Posterior vena cava (tissue), 2 donors: Measurements from ENCODE around the gene FN1. TPM values are rescaled to one million over a fixed set of nuclear protein-coding genes. Genes with fewer than 3 reads are reported as not detected.

Experiments used
- DNase-seq: peaks from one replicate; pipeline ENCODE4 v3.0.0-alpha.2; 2020; ENCODE audit warnings: low spot score
- intact Hi-C, 2 donors: fragments of 100-400 bp; cut with DNase I; formaldehyde crosslinking; loops; one replicate each; pipeline versions ENCODE4 v1.14.1 to v1.14.2; 2022 to 2023
- total RNA-seq, 2 donors: library from RNA; stranded (reverse); fragmentation: NEBNext Ultra II Directional; extraction: Animal tissue kit (Norgen Biotek cat#: 25700); gene quantifications; one replicate each; pipeline ENCODE4 v1.2.1, GENCODE V29; 2021
- donor health status: DM: yes; HTN: yes; CAD: no.
- donor health status: DM: yes; HTN: yes; CAD: no.

FN1 gene
- total RNA-seq, 2 donors from 2014 or later = 2,588 to 3,239 TPM

DNA sequence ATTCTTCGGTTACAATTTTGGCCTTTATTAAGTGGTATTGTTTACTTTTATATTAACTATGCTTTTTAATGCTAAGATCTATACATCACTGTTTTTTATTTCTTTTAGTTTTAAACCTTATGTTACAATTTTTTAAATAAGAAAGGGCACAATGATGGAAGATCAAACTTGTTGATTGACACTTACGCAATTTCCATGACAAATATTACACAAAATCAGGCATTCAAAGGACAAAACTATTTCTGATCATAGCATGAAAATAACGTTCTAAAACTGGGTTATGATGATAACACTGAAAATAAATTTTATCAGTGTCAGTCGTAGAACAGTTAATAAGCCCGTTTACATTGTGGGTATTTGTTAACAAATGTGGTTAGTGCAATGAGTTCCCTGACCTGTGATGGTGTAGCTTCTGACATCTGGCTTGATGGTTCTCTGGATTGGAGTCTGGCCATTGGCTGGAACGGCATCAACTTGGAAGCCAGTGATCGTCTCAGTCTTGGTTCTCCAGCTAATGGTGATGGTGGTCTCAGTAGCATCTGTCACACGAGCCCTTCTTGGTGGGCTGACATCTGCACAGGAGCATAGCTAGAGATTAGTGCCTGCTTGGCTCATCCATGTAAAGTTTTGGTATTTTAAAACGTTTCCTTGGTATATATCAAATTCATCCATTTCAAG, 59.6 kb downstream of the FN1 start:
- intact Hi-C loops = loop anchor here in 1 of 2 donors (10.0 kb wide), 1 partner anchor 49 kb away; no protein-coding TSS in a partner anchor
- DNase-seq = no peak

DNA sequence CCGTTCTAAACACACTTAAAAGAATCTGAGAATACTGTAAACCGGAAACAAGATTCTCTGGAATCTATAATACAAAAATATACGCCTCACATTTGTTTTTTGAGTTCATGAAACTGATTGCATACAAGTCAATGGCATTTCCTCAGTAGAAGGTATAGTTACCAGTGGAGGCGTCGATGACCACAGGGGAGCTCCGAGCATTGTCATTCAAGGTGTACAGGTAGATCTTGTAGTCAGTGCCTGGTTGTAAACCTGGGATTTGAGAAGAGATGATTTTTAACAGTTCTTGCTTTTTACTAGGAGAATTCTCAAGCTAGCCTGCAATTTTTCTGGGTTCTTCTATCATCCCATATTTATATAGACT, 60.4 kb downstream of the FN1 start:
- no peak for DNase-seq
- intact Hi-C loops = loop anchor here in 1 of 2 donors (10.0 kb wide), 1 partner anchor 49 kb away; no protein-coding TSS in a partner anchor

DNA sequence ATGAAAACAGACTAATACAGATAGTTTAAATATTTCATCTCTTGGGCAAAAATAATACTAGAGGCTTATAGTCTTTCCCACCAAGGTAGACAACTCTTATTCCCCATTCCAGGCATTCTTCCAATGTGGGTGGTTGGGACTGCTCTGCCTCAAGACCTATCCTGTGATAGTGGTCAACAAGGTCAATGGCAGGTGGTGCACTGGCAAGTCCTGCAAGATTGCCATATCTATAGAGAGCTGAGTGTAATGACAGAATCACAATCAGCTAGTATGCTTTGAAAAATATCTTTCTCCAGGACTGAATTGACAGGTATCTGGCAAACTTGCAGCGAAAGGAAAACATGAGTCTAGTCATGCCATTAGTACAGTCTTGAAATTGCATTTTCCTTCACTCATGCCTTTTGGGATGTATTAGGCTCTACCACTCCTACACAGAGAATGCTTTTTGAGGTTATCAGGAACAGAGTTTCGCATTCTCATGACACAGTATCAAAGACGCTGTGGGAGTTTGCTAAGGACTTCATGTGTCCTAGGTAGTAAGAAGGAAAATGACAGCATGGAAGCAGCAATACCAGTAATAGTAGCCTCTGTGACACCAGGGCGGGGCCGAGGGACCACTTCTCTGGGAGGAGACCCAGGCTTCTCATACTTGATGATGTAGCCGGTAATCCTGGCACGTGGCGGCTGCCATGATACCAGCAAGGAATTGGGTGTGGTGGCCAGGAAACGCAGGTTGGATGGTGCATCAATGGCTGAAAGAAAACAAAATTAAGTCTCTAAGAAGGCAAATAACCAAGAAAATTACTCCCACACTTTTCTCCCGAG, 61.0 kb downstream of the FN1 start:
- DNase-seq = no peak
- intact Hi-C loops = loop anchor here in 1 of 2 donors (10.0 kb wide), 1 partner anchor 50 kb away; no protein-coding TSS in a partner anchor

DNA sequence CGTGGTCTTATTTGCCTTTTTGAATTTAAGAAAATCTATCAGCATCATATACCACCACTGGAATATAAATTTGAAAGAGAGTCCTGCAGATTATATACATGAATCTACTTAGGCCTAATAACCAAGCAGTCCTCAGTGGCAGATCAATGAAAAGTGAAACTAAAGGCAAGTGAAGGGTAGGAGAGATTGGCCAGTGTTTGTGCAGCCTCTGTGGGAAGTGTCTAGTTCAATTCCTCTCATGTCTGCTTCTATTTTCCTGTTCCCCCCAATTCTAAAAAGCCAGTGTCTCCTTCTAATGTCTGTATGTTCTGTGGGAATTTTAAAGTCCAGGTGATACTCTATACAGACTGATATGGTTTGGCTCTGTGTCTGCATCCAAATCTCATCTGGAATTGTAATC, 61.9 kb downstream of the FN1 start:
- intact Hi-C loops = loop anchor here in 1 of 2 donors (10.0 kb wide), 1 partner anchor 51 kb away; no protein-coding TSS in a partner anchor
- DNase-seq = no peak

DNA sequence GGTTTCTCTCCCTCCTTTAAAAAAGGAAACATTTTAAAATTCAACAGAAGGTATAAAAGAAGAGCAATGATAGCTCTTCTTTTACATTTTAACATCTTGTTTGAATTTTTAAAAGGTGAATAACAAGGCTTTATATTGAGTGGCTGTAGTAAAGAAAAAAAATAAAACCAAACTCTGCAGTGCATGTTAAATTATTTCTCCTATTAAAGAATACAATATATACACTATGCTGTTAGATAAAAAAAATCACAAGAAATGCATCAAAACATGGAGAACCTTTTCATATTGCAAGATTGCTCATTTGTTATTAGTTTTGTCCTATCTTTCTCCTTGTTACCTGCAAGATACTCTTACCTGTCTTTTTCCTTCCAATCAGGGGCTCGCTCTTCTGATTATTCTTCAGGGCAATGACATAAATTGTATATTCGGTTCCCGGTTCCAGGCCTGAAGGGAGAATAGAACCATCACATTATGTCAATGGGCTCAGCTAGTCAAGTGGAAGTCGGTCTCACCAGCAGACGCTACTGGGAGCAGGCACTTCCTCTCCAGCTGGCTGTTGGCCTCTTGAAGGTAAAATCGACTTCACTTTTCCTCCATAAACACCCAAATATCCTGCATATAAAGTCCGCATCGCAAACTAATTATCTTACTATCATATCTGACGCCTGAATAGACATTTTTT, 62.8 kb downstream of the FN1 start:
- no peak for DNase-seq
- intact Hi-C loops = loop anchor here in 1 of 2 donors (10.0 kb wide), 1 partner anchor 52 kb away; no protein-coding TSS in a partner anchor

DNA sequence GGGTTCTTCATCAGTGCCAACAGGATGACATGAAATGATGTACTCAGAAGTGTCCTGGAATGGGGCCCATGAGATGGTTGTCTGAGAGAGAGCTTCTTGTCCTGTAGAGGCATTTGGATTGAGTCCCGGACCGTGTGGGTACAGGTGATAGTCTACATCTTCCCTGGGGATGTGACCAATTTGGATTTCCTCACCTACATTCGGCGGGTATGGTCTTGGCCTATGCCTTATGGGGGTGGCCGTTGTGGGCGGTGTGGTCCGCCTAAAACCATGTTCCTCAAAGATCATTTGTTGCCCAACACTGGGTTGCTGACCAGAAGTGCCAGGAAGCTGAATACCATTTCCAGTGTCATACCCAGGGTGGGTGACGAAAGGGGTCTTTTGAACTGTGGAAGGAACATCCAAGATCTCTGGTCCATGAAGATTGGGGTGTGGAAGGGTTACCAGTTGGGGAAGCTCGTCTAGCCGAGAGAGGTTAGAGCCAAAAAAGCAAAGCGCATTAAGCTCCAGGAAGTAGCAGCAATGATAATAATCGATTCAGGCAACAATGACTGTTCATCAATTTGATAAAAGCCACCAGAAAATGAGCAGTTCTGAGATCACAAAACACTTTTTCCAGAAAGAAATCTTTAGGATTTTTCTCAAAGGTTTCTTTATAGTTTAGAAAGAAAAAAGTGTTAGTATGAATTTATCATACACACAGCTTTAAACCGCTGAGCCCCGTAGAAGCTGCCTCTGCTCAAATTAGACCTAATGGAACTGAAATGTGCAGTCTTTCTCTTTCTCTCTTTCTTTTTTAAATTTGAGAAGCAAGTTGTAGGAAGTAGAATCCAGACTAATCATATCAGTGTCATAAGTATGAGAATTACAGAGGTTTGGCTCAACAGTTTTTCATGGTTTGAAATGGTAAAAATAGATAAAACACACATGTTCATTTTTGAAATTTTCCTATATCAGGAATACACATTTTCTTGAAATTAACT, 63.7 kb downstream of the FN1 start:
- intact Hi-C loops = loop anchor here in 1 of 2 donors (10.0 kb wide), 1 partner anchor 53 kb away; no protein-coding TSS in a partner anchor
- DNase-seq = no peak

DNA sequence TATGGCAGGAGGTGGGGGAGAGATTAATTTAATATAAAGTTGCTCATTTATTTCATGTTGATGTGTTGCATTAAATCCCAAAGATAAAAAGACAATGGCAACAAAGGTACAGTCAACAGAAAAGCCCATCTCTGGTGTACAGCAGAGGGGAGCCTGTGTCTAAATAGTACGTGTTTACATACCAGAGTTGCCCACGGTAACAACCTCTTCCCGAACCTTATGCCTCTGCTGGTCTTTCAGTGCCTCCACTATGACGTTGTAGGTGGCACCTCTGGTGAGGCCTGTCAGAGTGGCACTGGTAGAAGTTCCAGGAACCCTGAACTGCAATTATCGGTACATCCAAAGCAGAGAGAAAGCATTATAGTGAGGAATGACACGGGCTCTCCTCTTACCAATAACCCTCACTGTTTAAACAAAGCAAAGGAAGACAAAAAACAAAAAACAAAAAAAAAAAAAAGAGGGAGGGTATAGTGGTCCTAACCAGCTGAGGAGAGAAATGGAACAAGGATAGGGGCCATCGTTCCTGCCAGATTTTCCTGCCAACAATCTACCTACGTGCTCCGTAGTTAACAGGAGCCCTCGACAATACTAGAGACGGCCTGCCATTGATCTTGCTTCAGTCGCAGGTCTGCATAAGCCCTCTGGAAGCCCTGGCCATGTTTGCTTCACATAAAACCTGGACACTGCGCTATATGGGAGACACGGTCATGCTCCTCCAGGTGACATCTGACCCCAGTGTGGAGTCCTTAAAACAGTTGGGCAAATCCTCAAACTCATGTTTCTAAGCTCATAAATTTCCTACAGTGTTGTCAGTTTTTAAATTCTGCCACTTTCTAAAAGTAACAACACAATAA, 65.5 kb downstream of the FN1 start:
- no peak for DNase-seq
- intact Hi-C loops = loop anchor here in 1 of 2 donors (10.0 kb wide), 1 partner anchor 54 kb away; no protein-coding TSS in a partner anchor

DNA sequence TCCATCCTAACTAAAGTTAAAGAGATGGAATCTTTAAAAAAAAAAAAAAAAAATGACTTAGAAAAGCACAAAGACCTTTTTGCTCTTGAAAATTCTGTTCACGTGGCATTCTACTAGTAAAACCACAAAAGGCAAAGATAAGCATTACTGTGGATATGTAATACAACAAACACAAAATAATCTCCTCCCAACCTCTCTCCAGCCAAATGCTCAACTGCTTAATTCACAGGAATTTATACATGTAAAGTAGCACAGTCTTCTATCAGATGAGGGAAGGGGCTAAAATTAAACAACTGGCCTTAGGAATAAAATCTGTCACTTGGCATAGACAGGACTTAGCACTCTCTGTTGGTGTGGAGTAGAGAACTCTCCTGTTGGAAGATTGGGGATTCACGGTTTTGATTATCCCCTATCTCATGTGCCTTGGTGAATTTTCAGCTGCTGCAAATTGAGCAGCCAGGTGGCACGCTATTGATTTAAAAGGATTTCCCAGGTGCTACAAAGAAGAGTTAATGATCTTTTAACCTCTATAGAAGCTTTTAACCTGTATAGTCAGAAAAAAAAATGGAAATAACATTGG, 66.6 kb downstream of the FN1 start:
- no peak for DNase-seq
- intact Hi-C loops = no loop called here

DNA sequence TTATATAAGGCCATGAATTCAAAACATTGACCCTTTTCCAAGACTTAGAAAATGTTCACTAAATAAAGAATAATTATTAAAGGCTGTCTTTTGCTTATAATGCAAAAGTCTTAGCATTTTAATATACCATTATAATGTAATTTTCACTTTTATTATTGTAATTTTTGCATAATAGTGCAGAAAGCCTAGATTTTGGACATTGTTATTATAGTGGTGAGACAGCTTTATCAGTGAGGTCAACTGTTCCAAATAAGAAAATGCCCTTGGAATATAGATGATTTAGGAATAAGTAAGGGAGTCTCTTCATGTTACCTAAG, 67.4 kb downstream of the FN1 start:
- no peak for DNase-seq
- intact Hi-C loops = no loop called here

DNA sequence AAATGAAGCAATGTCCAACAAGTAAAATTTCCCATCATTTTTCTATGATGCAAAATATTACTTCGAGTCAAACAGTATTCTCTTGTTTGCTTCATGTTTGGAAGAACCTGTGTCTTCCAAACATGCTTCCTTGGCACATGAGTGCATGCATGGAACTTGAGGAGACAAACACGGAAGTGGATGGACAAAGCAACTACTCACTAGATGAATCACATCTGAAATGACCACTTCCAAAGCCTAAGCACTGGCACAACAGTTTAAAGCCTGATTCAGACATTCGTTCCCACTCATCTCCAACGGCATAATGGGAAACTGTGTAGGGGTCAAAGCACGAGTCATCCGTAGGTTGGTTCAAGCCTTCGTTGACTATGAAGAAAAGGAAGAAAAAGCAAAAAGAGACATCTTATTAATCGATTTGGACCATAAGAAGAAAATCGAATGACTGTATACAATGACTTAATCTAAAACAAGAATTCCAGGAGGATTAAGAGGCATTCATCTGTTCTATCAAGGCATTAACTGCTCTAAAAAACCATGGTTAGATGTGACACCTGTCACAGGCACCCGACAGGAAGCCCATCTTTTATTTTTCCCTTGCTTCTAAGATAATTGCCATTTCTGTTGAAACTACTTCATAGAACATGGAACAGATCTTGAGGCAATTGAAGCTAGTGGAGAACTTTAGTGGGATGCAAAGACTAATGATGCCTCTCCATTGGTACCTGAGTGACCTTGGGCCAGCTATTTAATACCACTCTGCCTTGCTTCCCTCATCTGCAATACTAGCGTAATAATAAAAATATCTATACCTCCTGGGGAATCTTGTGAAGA, 68.0 kb downstream of the FN1 start:
- no peak for DNase-seq
- intact Hi-C loops = no loop called here

DNA sequence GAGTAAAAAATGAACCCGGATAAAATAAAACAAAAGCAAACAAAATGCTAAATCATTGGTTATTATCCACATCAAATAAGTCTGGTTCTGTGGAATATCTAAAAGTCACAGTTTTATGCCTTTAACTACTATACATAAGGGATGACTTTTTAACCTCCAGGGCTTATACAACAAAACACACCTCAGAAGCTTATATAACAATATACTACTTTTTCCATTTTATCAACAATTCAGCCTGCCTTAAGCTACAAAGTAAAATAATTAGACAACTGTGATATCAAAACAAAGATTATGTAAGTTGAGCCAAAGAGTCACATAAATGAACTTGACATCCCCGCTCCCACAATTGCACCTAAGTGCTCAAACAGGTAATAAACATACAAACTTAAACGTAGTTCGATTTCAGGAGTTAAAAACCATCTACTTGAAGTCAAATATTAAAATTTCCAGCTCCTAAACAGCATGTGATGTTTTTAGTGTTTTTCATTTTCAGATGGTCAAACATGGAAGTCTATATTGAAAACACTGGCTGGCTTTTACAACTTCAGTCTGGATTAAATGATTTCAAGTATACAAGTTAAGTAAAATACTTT, 69.3 kb downstream of the FN1 start:
- intact Hi-C loops = no loop called here
- no peak for DNase-seq

DNA sequence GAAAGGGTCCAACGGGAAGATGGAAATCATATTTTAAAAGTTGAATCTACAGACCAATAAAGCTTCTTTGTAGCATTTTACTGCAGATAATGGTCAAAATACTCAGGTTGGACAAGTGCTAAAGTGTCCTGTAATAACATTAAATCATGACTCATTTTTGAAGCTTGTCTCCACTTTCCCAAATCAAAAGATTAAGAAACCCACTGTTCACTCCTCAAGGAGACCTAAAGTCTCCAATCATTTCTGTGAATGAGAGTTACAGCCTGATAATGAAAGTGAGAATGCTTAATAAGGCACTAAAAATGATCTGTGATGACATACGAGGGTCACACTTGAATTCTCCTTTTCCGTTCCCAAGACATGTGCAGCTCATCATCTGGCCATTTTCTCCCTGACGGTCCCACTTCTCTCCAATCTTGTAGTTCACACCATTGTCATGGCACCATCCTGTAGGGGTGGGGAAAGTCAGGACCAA, 70.6 kb downstream of the FN1 start:
- intact Hi-C loops = no loop called here

DNA sequence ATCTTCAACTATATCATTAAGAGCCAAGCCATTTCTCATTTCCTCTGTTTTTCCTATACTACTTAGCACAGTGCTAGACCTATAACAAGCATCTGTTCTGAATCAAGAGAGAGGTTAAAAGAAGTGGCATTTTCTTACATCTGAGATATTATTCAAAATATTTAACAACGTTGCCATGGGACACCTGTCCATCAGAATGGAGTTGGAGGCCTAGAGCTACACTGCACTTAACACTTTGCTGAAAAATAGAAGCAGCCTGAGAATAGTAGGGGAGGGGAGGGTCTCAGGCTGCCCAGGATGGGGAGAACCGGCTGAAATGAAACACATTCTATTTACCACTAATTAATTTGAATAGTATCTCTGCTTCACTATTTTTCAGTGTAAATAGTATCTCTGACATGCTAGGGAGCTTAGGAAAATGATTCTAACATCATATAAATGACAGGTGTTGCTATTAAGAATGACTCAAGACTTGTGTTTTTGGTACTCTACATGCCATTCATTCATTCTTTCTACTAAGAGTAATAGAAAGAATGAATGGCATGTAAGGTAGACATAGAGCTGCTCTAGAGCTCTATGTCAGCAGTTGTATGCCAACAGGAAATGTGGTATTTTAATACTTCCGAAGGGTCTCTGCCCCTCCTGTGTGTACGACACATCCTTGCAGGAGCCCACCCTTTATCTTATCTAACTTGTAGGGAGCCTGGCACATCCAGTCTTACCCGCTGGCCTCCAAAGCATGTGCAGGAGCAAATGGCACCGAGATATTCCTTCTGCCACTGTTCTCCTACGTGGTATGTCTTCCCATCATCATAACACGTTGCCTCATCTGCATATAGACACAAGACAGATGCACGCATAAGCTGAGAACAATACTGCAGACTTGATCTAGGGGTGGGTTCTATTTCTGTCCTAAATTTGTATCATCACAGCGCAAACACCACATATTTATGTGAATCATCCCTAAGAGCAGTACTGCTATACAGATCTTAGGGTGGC, 71.4 kb downstream of the FN1 start:
- intact Hi-C loops = no loop called here
- no peak for DNase-seq

More for the DNA sequence above, 70.6 kb downstream of the FN1 start:
- no peak for DNase-seq

DNA sequence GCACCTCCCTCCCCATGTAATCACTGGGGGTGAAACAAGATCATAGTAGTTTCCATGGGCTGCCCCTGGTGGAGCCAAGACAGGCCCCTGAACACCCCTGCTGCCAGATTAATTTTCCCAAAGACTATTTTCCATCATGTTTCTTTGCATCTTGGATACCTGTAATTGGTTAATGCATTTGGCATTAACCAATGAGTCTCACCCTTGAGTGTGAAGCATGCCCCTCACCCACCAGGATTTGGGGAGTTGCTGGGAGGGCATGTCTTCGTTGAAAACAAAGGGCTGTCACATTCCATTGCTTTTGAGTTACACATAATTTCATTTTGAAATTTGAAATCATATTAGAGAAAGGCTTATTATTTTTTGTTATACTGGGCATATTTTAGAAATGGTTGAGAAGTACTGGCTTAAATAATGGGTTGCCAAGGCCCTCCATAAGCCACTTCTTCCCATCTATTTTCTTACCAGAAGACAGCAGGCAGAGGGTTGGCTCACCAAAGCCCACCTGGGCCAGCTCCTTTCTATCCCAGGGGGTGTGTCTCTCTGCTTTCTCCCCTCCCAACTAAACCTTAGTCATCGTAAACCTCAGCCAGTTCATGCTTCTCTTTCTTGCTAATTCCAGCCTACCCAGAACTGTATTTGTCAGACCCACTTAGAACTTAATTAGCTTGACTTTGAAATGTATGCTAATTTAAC, 72.3 kb downstream of the FN1 start:
- intact Hi-C loops = no loop called here
- DNase-seq = no peak
